Coronary artery (tissue), 2 donors: ENCODE data around the gene TERT.

ENCODE experiments used
- DNase-seq: peaks from one replicate; pipeline ENCODE4 v3.0.0-alpha.2; 2017; ENCODE audit warnings: low spot score
- H3K27ac ChIP-seq, 2 donors: fragments of 200-600 bp; sonication (generic); one replicate each; pipeline ENCODE4 v1.5.1; 2016 to 2019
- H3K4me3 ChIP-seq: fragments of 200-600 bp; sonication (generic); 2 replicates; pipeline ENCODE4 v1.5.1; 2016; ENCODE audit warnings: mild to moderate bottlenecking, moderate library complexity
- CTCF ChIP-seq: fragments of 200-600 bp; sonication (generic); IDR thresholded peaks from one replicate; pipeline ENCODE4 v1.5.1; 2019; ENCODE audit warnings: antibody characterized with exemption

Gene TERT

GRCh38 chr5:1300581-1301083 lies 5.8 kb upstream of the TERT start:
- H3K27ac ChIP-seq, result no peak overlapping the region
- peak; percentile 62 for DNase-seq
- no peak for TF ChIP-seq CTCF
- H3K4me3 ChIP-seq, result no peak overlapping the region

- peak; percentile 46 for DNase-seq
- no peak for TF ChIP-seq CTCF
- Histone ChIP-seq H3K4me3 (no peak overlapping the region), H3K27ac (no peak overlapping the region)
Observed at GRCh38 chr5:1299961-1300360, 5.1 kb upstream of the TERT start.

GRCh38 chr5:1299511-1299850 lies 4.6 kb upstream of the TERT start:
- no peak overlapping the region for H3K27ac ChIP-seq
- no peak for TF ChIP-seq CTCF
- H3K4me3 ChIP-seq, result no peak overlapping the region
- DNase-seq, result no peak

GRCh38 chr5:1298723-1299510 lies 4.0 kb upstream of the TERT start:
- Histone ChIP-seq H3K27ac (no peak overlapping the region), H3K4me3 (no peak overlapping the region)
- DNase-seq, result peak; percentile 62
- TF ChIP-seq CTCF, result no peak

GRCh38 chr5:1298067-1298551 lies 3.2 kb upstream of the TERT start:
- DNase-seq, result peak; percentile 62
- Histone ChIP-seq H3K27ac (no peak overlapping the region), H3K4me3 (no peak overlapping the region)
- no peak for TF ChIP-seq CTCF

- peak; percentile 29 for DNase-seq
- Histone ChIP-seq H3K27ac (no peak overlapping the region), H3K4me3 (no peak overlapping the region)
- no peak for TF ChIP-seq CTCF
Observed at GRCh38 chr5:1297243-1297642, 2.4 kb upstream of the TERT start.

GRCh38 chr5:1295650-1296037 lies 776 bp upstream of the TERT start:
- Histone ChIP-seq H3K4me3 (no peak overlapping the region), H3K27ac (no peak overlapping the region)
- TF ChIP-seq CTCF, result no peak
- peak; percentile 66 for DNase-seq
